Measurements from ENCODE around the gene STARD10. TPM values are rescaled to one million over a fixed set of nuclear protein-coding genes. Genes with fewer than 3 reads are reported as not detected.

STARD10 gene
- total and polyA plus RNA-seq, 9 of the 15 experiments (the other 6 are each of a cell fraction or from before 2014, with no cell fraction given): 0.15 to 52.9 (median 32.3) TPM

DNA sequence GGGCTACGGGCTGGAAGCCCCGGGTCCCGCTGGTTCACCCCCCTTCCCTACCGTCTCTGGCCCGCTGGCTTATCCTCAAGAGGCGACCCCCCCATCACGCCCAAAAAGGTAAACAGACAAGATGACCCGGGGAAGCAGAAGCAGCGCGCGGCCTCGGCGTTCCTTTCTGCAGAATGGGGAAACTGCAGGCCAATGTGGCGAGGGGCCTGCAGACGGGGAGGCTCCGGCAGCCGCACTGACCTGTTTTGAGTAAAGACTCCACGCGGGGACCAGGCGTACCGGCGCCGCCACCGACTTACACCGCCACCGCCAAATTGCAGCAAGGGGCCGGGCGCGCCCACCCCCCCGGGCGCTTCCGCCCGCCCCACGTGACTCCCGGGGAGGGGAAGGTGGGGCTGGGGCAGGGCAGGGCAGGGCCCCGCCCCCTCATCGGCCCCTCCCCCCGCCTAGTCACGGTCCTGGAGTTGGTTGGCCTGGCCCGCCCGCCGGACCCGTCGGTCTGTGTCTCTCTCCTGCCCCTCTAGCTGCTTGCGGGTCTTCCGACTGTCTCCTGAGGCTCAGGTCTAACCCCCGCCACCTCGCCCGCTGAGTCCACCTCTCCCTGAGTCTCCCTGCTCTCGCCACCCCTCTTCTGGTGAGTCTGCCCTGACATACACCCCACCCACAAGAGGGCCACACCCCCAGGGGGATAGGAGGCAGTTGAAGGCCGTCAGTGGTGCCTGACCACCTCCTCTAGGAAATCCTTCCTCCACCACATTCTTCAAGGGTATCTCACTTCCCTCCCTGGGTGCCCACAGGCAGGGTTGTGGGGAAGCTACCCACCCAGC lies 41.5 kb downstream of the STARD10 start, which contains the start of gene ARAP1 (continued):
- TF ChIP-seq, protein P1, sequence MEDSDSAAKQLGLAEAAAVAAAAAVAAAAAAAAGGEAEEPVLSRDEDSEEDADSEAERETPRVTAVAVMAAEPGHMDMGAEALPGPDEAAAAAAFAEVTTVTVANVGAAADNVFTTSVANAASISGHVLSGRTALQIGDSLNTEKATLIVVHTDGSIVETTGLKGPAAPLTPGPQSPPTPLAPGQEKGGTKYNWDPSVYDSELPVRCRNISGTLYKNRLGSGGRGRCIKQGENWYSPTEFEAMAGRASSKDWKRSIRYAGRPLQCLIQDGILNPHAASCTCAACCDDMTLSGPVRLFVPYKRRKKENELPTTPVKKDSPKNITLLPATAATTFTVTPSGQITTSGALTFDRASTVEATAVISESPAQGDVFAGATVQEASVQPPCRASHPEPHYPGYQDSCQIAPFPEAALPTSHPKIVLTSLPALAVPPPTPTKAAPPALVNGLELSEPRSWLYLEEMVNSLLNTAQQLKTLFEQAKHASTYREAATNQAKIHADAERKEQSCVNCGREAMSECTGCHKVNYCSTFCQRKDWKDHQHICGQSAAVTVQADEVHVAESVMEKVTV (CRISPR knock-in tag; IDR thresholded peaks at IDR 0.05): no peak
- TF ChIP-seq ZNF165 (CRISPR knock-in tag; IDR thresholded peaks at IDR 0.05; ENCODE audit: borderline replicate concordance) (no peak), TAF9B (IDR thresholded peaks at IDR 0.05; ENCODE audit: partially characterized antibody) (no peak), ZNF134 (CRISPR knock-in tag; conservative IDR thresholded peaks at IDR 0.05) (peak; percentile 50; the same call in 1 of the 2 replicates), HMGXB4 (CRISPR knock-in tag; IDR thresholded peaks at IDR 0.05) (0 out of 2 replicates have a peak, but pooled peaks have one; percentile 29), SREBF1 (IDR thresholded peaks at IDR 0.05; ENCODE audit: borderline replicate concordance, low read depth, low read length) (no peak), GABPB1 (CRISPR knock-in tag; IDR thresholded peaks at IDR 0.05) (no peak), ZBTB34 (CRISPR knock-in tag; IDR thresholded peaks at IDR 0.05) (no peak), OTX1 (CRISPR knock-in tag; IDR thresholded peaks at IDR 0.05) (0 out of 2 replicates have a peak, but pooled peaks have one; percentile 30), ZFP1 (CRISPR knock-in tag; IDR thresholded peaks at IDR 0.05) (no peak), CREBBP (IDR thresholded peaks at IDR 0.05; ENCODE audit: low read depth, low read length) (no peak), ZBED1 (IDR thresholded peaks at IDR 0.05) (no peak), MCM3 (IDR thresholded peaks at IDR 0.05) (no peak), LCOR (CRISPR knock-in tag; IDR thresholded peaks at IDR 0.05) (no peak), NCOA4 (IDR thresholded peaks at IDR 0.05; ENCODE audit: partially characterized antibody) (no peak), CREM (IDR thresholded peaks at IDR 0.05; ENCODE audit: low read depth) (no peak), SUPT5H (IDR thresholded peaks at IDR 0.05) (peak; percentile 61), KDM1A (IDR thresholded peaks at IDR 0.05) (peak; percentile 75 to 79), CBFA2T2 (conservative IDR thresholded peaks at IDR 0.05) (peak; percentile 58), ZNF121 (CRISPR knock-in tag; conservative IDR thresholded peaks at IDR 0.05) (peak; percentile 93), TOE1 (IDR thresholded peaks at IDR 0.05; ENCODE audit: borderline replicate concordance) (peak; percentile 90; the same call in 1 of the 2 replicates), TOE1 (CRISPR knock-in tag; IDR thresholded peaks at IDR 0.05; ENCODE audit: borderline replicate concordance, low read depth) (no peak), RB1 (IDR thresholded peaks at IDR 0.05; ENCODE audit: low read depth) (peak; percentile 38; the same call in 1 of the 2 replicates), PHF20 (IDR thresholded peaks at IDR 0.05; ENCODE audit: partially characterized antibody) (peak; percentile 66), ZNF354B (CRISPR knock-in tag; IDR thresholded peaks at IDR 0.05) (no peak)
- TF ChIP-seq, protein P2, sequence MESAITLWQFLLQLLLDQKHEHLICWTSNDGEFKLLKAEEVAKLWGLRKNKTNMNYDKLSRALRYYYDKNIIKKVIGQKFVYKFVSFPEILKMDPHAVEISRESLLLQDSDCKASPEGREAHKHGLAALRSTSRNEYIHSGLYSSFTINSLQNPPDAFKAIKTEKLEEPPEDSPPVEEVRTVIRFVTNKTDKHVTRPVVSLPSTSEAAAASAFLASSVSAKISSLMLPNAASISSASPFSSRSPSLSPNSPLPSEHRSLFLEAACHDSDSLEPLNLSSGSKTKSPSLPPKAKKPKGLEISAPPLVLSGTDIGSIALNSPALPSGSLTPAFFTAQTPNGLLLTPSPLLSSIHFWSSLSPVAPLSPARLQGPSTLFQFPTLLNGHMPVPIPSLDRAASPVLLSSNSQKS (CRISPR knock-in tag; IDR thresholded peaks at IDR 0.05): no peak

All from K562 (cell line).